IMR-90 (cell line): ENCODE results near the gene NRN1. TPM values are rescaled to one million over a fixed set of nuclear protein-coding genes. Genes with fewer than 3 reads are reported as not detected.

ENCODE experiments used
- ATAC-seq: fragments of 200-7000 bp; cut with Tn5 transposase; 2 replicates; pipeline ENCODE4 v1.9.1; 2020; ENCODE audit warnings: low read depth, mild to moderate bottlenecking, moderate library complexity
- BruUV-seq: library from RNA; stranded (reverse); fragments of 400-500 nt; replicated peaks from 2 replicates; lab custom pipeline; 2021; lab: Mats Ljungman, UMichigan
- CTCF ChIA-PET: fragments of 300-600 bp; formaldehyde crosslinking; extraction: SDS; loops from one replicate; lab custom pipeline; 2021; ENCODE audit warnings: antibody characterized with exemption; lab: Yijun Ruan, JAX
- POLR2A ChIA-PET: fragments of 300-600 bp; sonication (Branson Sonifier 250); formaldehyde crosslinking; loops from one replicate; lab custom pipeline; 2022; ENCODE audit warnings: antibody characterized with exemption; ENCODE audit not compliant: unreplicated experiment; lab: Charles Lee
- DNase-seq: peaks from one replicate; pipeline ENCODE4 v3.0.0; 2013
- H2AFZ ChIP-seq: replicated peaks from 2 replicates; pipeline ENCODE3; 2013; ENCODE audit warnings: low read length, mild to moderate bottlenecking; ENCODE audit not compliant: poor library complexity
- H2AK5ac ChIP-seq: 2 replicates; pipeline ENCODE4 v1.6.1; 2013; ENCODE audit warnings: low read depth, low read length, inconsistent platforms
- H2AK9ac ChIP-seq: replicated peaks from 2 replicates; pipeline ENCODE3; 2013; ENCODE audit warnings: mild to moderate bottlenecking, low read depth, low read length, moderate library complexity; ENCODE audit not compliant: poor library complexity
- H2BK120ac ChIP-seq: 2 replicates; pipeline ENCODE4 v1.6.1; 2013; ENCODE audit warnings: low read depth, low read length, inconsistent platforms
- H2BK15ac ChIP-seq: 3 replicates; pipeline ENCODE4 v1.6.1; 2013; ENCODE audit warnings: low read depth, low read length, inconsistent platforms
- H2BK20ac ChIP-seq: 2 replicates; pipeline ENCODE4 v1.6.1; 2013; ENCODE audit warnings: low read depth, mild to moderate bottlenecking, inconsistent platforms, low read length, moderate library complexity
- H2BK5ac ChIP-seq: 2 replicates; pipeline ENCODE4 v1.6.1; 2013; ENCODE audit warnings: mild to moderate bottlenecking, low read depth, low read length, inconsistent platforms; ENCODE audit not compliant: poor library complexity, severe bottlenecking
- H3K14ac ChIP-seq: replicated peaks from 2 replicates; pipeline ENCODE4 v1.6.1; 2013; ENCODE audit warnings: low read depth, low read length, inconsistent platforms
- H3K18ac ChIP-seq: 2 replicates; pipeline ENCODE4 v1.6.1; 2013; ENCODE audit warnings: low read depth, low read length, control low read depth
- H3K23ac ChIP-seq: 2 replicates; pipeline ENCODE4 v1.6.1; 2013; ENCODE audit warnings: low read depth, low read length, inconsistent platforms
- H3K27ac ChIP-seq: 2 replicates; pipeline ENCODE4 v1.5.1; 2013; ENCODE audit warnings: mild to moderate bottlenecking, control low read depth, low read length; ENCODE audit not compliant: insufficient read depth
- H3K27me3 ChIP-seq: 2 replicates; pipeline ENCODE4 v1.6.1; 2013; ENCODE audit warnings: low read length; ENCODE audit not compliant: control insufficient read depth, insufficient read depth
- H3K36me3 ChIP-seq: 2 replicates; pipeline ENCODE4 v1.6.1; 2013; ENCODE audit warnings: low read length, mixed read lengths; ENCODE audit not compliant: control insufficient read depth, insufficient read depth
- H3K4ac ChIP-seq: 2 replicates; pipeline ENCODE4 v1.6.1; 2013; ENCODE audit warnings: low read depth, low read length, inconsistent platforms
- H3K4me1 ChIP-seq: 2 replicates; pipeline ENCODE4 v1.6.1; 2013; ENCODE audit warnings: low read length, mixed read lengths; ENCODE audit not compliant: control insufficient read depth, insufficient read depth
- H3K4me2 ChIP-seq: 2 replicates; pipeline ENCODE4 v1.6.1; 2013; ENCODE audit warnings: low read depth, mild to moderate bottlenecking, control low read depth, low read length, moderate library complexity
- H3K4me3 ChIP-seq: 2 replicates; pipeline ENCODE4 v1.5.1; 2013; ENCODE audit warnings: low read depth, mild to moderate bottlenecking, control low read depth, low read length, moderate library complexity; ENCODE audit not compliant: insufficient read depth
- H3K56ac ChIP-seq: 2 replicates; pipeline ENCODE4 v1.6.1; 2013; ENCODE audit warnings: low read length, inconsistent platforms; ENCODE audit not compliant: insufficient read depth; ENCODE audit errors: extremely low read depth
- H3K79me1 ChIP-seq, 2 experiments: 2 replicates each; pipeline ENCODE4 v1.6.1; 2013; ENCODE audit warnings: low read length in 2 of 2, inconsistent platforms in 1 of 2, low read depth in 1 of 2
- H3K9ac ChIP-seq: 2 replicates; pipeline ENCODE4 v1.6.1; 2013; ENCODE audit warnings: low read depth, low read length, control low read depth
- H3K9me1 ChIP-seq: 2 replicates; pipeline ENCODE4 v1.6.1; 2013; ENCODE audit warnings: low read length, inconsistent platforms; ENCODE audit not compliant: insufficient read depth
- H3K9me3 ChIP-seq: 2 replicates; pipeline ENCODE4 v1.6.1; 2013; ENCODE audit warnings: low read length; ENCODE audit not compliant: control insufficient read depth, insufficient read depth
- H4K20me1 ChIP-seq: 2 replicates; pipeline ENCODE4 v1.6.1; 2013; ENCODE audit warnings: low read length, inconsistent platforms; ENCODE audit not compliant: insufficient read depth
- H4K5ac ChIP-seq: 2 replicates; pipeline ENCODE4 v1.6.1; 2013; ENCODE audit warnings: mild to moderate bottlenecking, low read depth, low read length, control low read depth
- H4K8ac ChIP-seq, 2 experiments: 2 replicates each; pipeline ENCODE4 v1.6.1; 2013; ENCODE audit warnings: low read depth in 2 of 2, low read length in 2 of 2, control low read depth in 1 of 2, inconsistent platforms in 1 of 2
- H4K91ac ChIP-seq: 2 replicates; pipeline ENCODE4 v1.6.1; 2013; ENCODE audit warnings: low read depth, low read length, inconsistent platforms; ENCODE audit not compliant: insufficient read depth
- BHLHE40 ChIP-seq: fragments of 150-350 bp; IDR thresholded peaks from 2 replicates; pipeline ENCODE4 v1.6.1; 2016; ENCODE audit warnings: mild to moderate bottlenecking, low read depth, low read length
- CEBPB ChIP-seq: IDR thresholded peaks from 2 replicates; pipeline ENCODE4 v1.6.1; 2012; ENCODE audit warnings: low read depth, low read length, improper control_type of control experiment
- CHD1 ChIP-seq: IDR thresholded peaks from 2 replicates; pipeline ENCODE4 v1.6.1; 2012; ENCODE audit warnings: low read depth, low read length, improper control_type of control experiment
- CTCF ChIP-seq: conservative IDR thresholded peaks from 2 replicates; pipeline ENCODE4 v1.5.1; 2012; ENCODE audit warnings: mild to moderate bottlenecking, low read depth, low read length, improper control_type of control experiment
- ELK1 ChIP-seq: fragments of 150-350 bp; IDR thresholded peaks from 2 replicates; pipeline ENCODE4 v1.6.1; 2016; ENCODE audit warnings: low read depth, mild to moderate bottlenecking, low read length, moderate library complexity, borderline replicate concordance
- FOS ChIP-seq: fragments of 150-350 bp; IDR thresholded peaks from 2 replicates; pipeline ENCODE4 v1.6.1; 2016; ENCODE audit warnings: low read depth, low read length
- MAFK ChIP-seq: IDR thresholded peaks from 2 replicates; pipeline ENCODE4 v1.6.1; 2012; ENCODE audit warnings: low read depth, low read length, improper control_type of control experiment
- MAZ ChIP-seq: IDR thresholded peaks from 2 replicates; pipeline ENCODE4 v1.6.1; 2012; ENCODE audit warnings: low read depth, mild to moderate bottlenecking, low read length, improper control_type of control experiment, moderate library complexity, borderline replicate concordance
- MXI1 ChIP-seq: IDR thresholded peaks from 2 replicates; pipeline ENCODE4 v1.6.1; 2012; ENCODE audit warnings: low read depth, mild to moderate bottlenecking, low read length, moderate library complexity, borderline replicate concordance
- NFE2L2 ChIP-seq: fragments of 150-350 bp; IDR thresholded peaks from 2 replicates; pipeline ENCODE4 v1.6.1; 2016; ENCODE audit warnings: low read depth, mild to moderate bottlenecking, low read length
- POLR2A ChIP-seq: IDR thresholded peaks from 2 replicates; pipeline ENCODE4 v1.6.1; 2012; ENCODE audit warnings: mild to moderate bottlenecking, low read depth, low read length
- RAD21 ChIP-seq: IDR thresholded peaks from 2 replicates; pipeline ENCODE4 v1.6.1; 2012; ENCODE audit warnings: low read length, improper control_type of control experiment
- RCOR1 ChIP-seq: IDR thresholded peaks from 2 replicates; pipeline ENCODE4 v1.6.1; 2012; ENCODE audit warnings: mild to moderate bottlenecking, low read length, improper control_type of control experiment; ENCODE audit not compliant: insufficient replicate concordance
- RFX5 ChIP-seq: IDR thresholded peaks from 2 replicates; pipeline ENCODE4 v1.8.0; 2012; ENCODE audit warnings: low read depth, mild to moderate bottlenecking, low read length, moderate library complexity
- SMC3 ChIP-seq: fragments of 150-350 bp; IDR thresholded peaks from 2 replicates; pipeline ENCODE4 v1.6.1; 2016; ENCODE audit warnings: low read depth, mild to moderate bottlenecking, antibody characterized with exemption, low read length, moderate library complexity
- USF2 ChIP-seq: fragments of 150-350 bp; IDR thresholded peaks from 2 replicates; pipeline ENCODE4 v1.6.1; 2017; ENCODE audit warnings: mild to moderate bottlenecking, antibody characterized with exemption, low read length, low read depth
- WGBS, 2 experiments: methylation state at CpG; one replicate each; pipeline versions ENCODE4 v1.1.5 to v1.1.7; 2013; ENCODE audit warnings: missing lambda C conversion rate in 2 of 2; ENCODE audit not compliant: insufficient read length in 1 of 2; ENCODE audit errors: extremely low coverage in 2 of 2; 5-methylcytosine and 5-hydroxymethylcytosine counted together
- dilution Hi-C: fragments of 300-500 bp; cut with HindIII; formaldehyde crosslinking; loops from one replicate; pipeline ENCODE4 v1.14.3; 2018; ENCODE audit warnings: low sequenced_read_pairs; ENCODE audit not compliant: unreplicated experiment
- in situ Hi-C: fragments of 300-500 bp; cut with MboI; formaldehyde crosslinking; loops from 3 replicates; pipeline ENCODE4 v1.14.3; 2019; ENCODE audit warnings: low sequenced_read_pairs, inconsistent platforms, mixed read lengths
- intact Hi-C: fragments of 100-400 bp; cut with micrococcal nuclease; formaldehyde crosslinking; loops from 2 replicates; pipeline ENCODE4 v1.10.0; 2022
- polyA plus RNA-seq, 3 experiments: library from polyadenylated mRNA; depleted of rRNA; stranded (reverse); fragments of >200 nt; gene quantifications; 2 replicates each; pipeline ENCODE4 v1.2.3, GENCODE V29; 2012; ENCODE audit warnings: low replicate concordance in 1 of 3
- total RNA-seq: library from RNA; depleted of rRNA; stranded (reverse); fragments of >200 nt; gene quantifications from 2 replicates; pipeline ENCODE4 v1.2.3, GENCODE V29; 2012

NRN1 gene
- total and polyA plus RNA-seq, 2 of the 4 experiments (the other 2 are of a cell fraction), result not detected

GRCh38 chr6:5962794-5963193, 43.9 kb downstream of the NRN1 start:
- dilution Hi-C loops, result no loop called here
- no peak overlapping the region for H4K91ac ChIP-seq
- peaks cover 14% of the 10 kb centered on the region for H3K9me3 ChIP-seq
- H2AFZ ChIP-seq, result no peak overlapping the region
- in situ Hi-C loops, result no loop called here
- H2BK15ac ChIP-seq, result no peak overlapping the region
- H2BK120ac ChIP-seq, result no peak overlapping the region
- no TSS peak for BruUV-seq
- no peak overlapping the region for H3K23ac ChIP-seq
- H4K5ac ChIP-seq, result no peak overlapping the region
- H3K4ac ChIP-seq, result no peak overlapping the region
- no peak overlapping the region for H2BK5ac ChIP-seq
- H2AK5ac ChIP-seq, result no peak overlapping the region
- no peak overlapping the region for H2AK9ac ChIP-seq
- H3K79me1 ChIP-seq, result no peaks in the 10 kb centered on the region
- ATAC-seq (no peak), DNase-seq (no peak)
- no peaks in the 10 kb centered on the region for H3K36me3 ChIP-seq
- H3K4me1 ChIP-seq, result no peaks in the 10 kb centered on the region
- no peak overlapping the region for H3K18ac ChIP-seq
- no peak overlapping the region for H3K27ac ChIP-seq
- no peak overlapping the region for H2BK20ac ChIP-seq
- H3K9me1 ChIP-seq, result no peaks in the 10 kb centered on the region
- no peak for TF ChIP-seq CTCF
- no peak for TF ChIP-seq CEBPB
- no peak for TF ChIP-seq FOS
- no peak for TF ChIP-seq RFX5
- TF ChIP-seq SMC3, result no peak
- no peak for TF ChIP-seq BHLHE40
- no peak for TF ChIP-seq RAD21
- TF ChIP-seq POLR2A, result no peak
- no peak for TF ChIP-seq MAFK
- TF ChIP-seq RCOR1, result no peak
- TF ChIP-seq CHD1, result no peak
- no peak for TF ChIP-seq MAZ
- TF ChIP-seq NFE2L2, result no peak
- TF ChIP-seq ELK1, result no peak
- no peak for TF ChIP-seq MXI1
- TF ChIP-seq USF2, result no peak
- no peak overlapping the region for H3K4me2 ChIP-seq
- no peak overlapping the region for H3K9ac ChIP-seq
- no peak overlapping the region for H3K4me3 ChIP-seq
- H4K8ac ChIP-seq, result no peak overlapping the region
- ChIA-PET CTCF (no interaction called here), POLR2A (no interaction called here)
- no peak overlapping the region for H3K14ac ChIP-seq
- no peaks in the 10 kb centered on the region for H4K20me1 ChIP-seq
- H3K56ac ChIP-seq, result no peak overlapping the region
- WGBS, 2 experiments, result no CpG with 5 or more reads among the region's 2 CpGs
- no peaks in the 10 kb centered on the region for H3K27me3 ChIP-seq
- intact Hi-C loops, result no loop called here
